GM04503 (cell line): Measurements from ENCODE around the gene SF3B2.

ENCODE experiments used
- DNase-seq: peaks from one replicate; pipeline ENCODE4 v3.0.0-alpha.2; 2012; ENCODE audit warnings: low read depth

Gene SF3B2

GRCh38 chr11:66047541-66048365 is 4.4 kb upstream of the SF3B2 start:
- DNase-seq, result no peak

- no peak for DNase-seq
Observed at GRCh38 chr11:66048547-66049323, 3.4 kb upstream of the SF3B2 start, which contains the start of gene GAL3ST3. Gene GAL3ST3, minus strand, starts transcription at chr11:66049161. Its CDS starts 3,746 bp downstream, at chr11:66045415.

GRCh38 chr11:66050581-66051231 is 1.5 kb upstream of the SF3B2 start:
- no peak for DNase-seq

GRCh38 chr11:66051371-66051765 is 796 bp upstream of the SF3B2 start:
- DNase-seq, result no peak

- no peak for DNase-seq
Observed at GRCh38 chr11:66052664-66052982, 459 bp downstream of the SF3B2 start.

- no peak for DNase-seq
Observed at GRCh38 chr11:66055021-66055420, 2.9 kb downstream of the SF3B2 start.

- DNase-seq, result no peak
Observed at GRCh38 chr11:66056501-66056900, 4.3 kb downstream of the SF3B2 start.

- DNase-seq, result no peak
Observed at GRCh38 chr11:66059966-66060680, 8.0 kb downstream of the SF3B2 start.

- DNase-seq, result no peak
Observed at GRCh38 chr11:66061268-66061667, 9.1 kb downstream of the SF3B2 start.

- no peak for DNase-seq
Observed at GRCh38 chr11:66062408-66062807, 10.2 kb downstream of the SF3B2 start.

- DNase-seq, result no peak
Observed at GRCh38 chr11:66063900-66064299, 11.7 kb downstream of the SF3B2 start.

- DNase-seq, result no peak
Observed at GRCh38 chr11:66064571-66064970, 12.4 kb downstream of the SF3B2 start.

GRCh38 chr11:66066751-66067150 is 14.6 kb downstream of the SF3B2 start:
- no peak for DNase-seq

GRCh38 chr11:66067640-66068039 is 15.5 kb downstream of the SF3B2 start:
- DNase-seq, result no peak

GRCh38 chr11:66068154-66068821 is 16.1 kb downstream of the SF3B2 start:
- DNase-seq, result no peak

GRCh38 chr11:66068923-66069714 is 17.0 kb downstream of the SF3B2 start:
- peak; percentile 63 for DNase-seq

GRCh38 chr11:66069715-66070603 is 17.8 kb downstream of the SF3B2 start, which contains the start of gene PACS1:
Gene PACS1, plus strand, starts transcription at chr11:66070272. Its CDS starts 215 bp downstream, at chr11:66070487.
- no peak for DNase-seq

- DNase-seq, result no peak
Observed at GRCh38 chr11:66070604-66071380, 18.6 kb downstream of the SF3B2 start.

GRCh38 chr11:66071381-66071801 is 19.2 kb downstream of the SF3B2 start:
- DNase-seq, result no peak
